ENCODE data around the gene GPC4.
"Not testable (repeated sequence)": the region's sequence is repeated elsewhere in the genome, so short reads cannot be mapped to it uniquely, and the experiment has no call there.

The GPC4 gene

GRCh38 chrX:133330956-133331355, 84.3 kb downstream of the GPC4 start:
- Mint-ChIP-seq H3K4me3 (no peak overlapping the region), H3K36me3 (ENCODE audit: low read depth) (no peaks in the 10 kb centered on the region), H3K27ac (no peak overlapping the region), H3K9me3 (no peaks in the 10 kb centered on the region), H3K4me1 (peaks cover 29% of the 10 kb centered on the region), H3K27me3 (ENCODE audit: low read depth, poor library complexity) (no peaks in the 10 kb centered on the region)
- DNase-seq, result no peak
- no peak for TF ChIP-seq CTCF (IDR thresholded peaks at IDR 0.05)

- no peak for TF ChIP-seq CTCF (IDR thresholded peaks at IDR 0.05)
- Mint-ChIP-seq H3K27me3 (ENCODE audit: low read depth, poor library complexity) (no peaks in the 10 kb centered on the region), H3K4me1 (peaks cover 35% of the 10 kb centered on the region), H3K36me3 (ENCODE audit: low read depth) (peaks cover 8% of the 10 kb centered on the region), H3K9me3 (no peaks in the 10 kb centered on the region), H3K27ac (no peak overlapping the region), H3K4me3 (no peak overlapping the region)
- DNase-seq, result no peak
Observed at GRCh38 chrX:133325422-133325821, 89.9 kb downstream of the GPC4 start.

- H3K36me3 Mint-ChIP-seq (ENCODE audit: low read depth), result peaks cover 8% of the 10 kb centered on the region
- no peak overlapping the region for H3K4me3 Mint-ChIP-seq
- peaks cover 4% of the 10 kb centered on the region for H3K27me3 Mint-ChIP-seq (ENCODE audit: low read depth, poor library complexity)
Observed at GRCh38 chrX:133323431-133323830, 91.9 kb downstream of the GPC4 start.

GRCh38 chrX:133322269-133322668, 93.0 kb downstream of the GPC4 start:
- not testable (repeated sequence) for H3K27ac Mint-ChIP-seq; H3K27me3 Mint-ChIP-seq (ENCODE audit: low read depth, poor library complexity); H3K9me3 Mint-ChIP-seq; H3K36me3 Mint-ChIP-seq (ENCODE audit: low read depth); H3K4me3 Mint-ChIP-seq; DNase-seq
- H3K4me1 Mint-ChIP-seq, result peaks cover 39% of the 10 kb centered on the region

More at GRCh38 chrX:133323431-133323830, 91.9 kb downstream of the GPC4 start:
- TF ChIP-seq CTCF (IDR thresholded peaks at IDR 0.05), result no peak
- Mint-ChIP-seq H3K4me1 (peaks cover 38% of the 10 kb centered on the region), H3K9me3 (no peaks in the 10 kb centered on the region), H3K27ac (peak overlapping the region; percentile 70)
- no peak for DNase-seq

- H3K36me3 Mint-ChIP-seq (ENCODE audit: low read depth), result peaks cover 8% of the 10 kb centered on the region
- H3K27me3 Mint-ChIP-seq (ENCODE audit: low read depth, poor library complexity), result peaks cover 4% of the 10 kb centered on the region
- peaks cover 39% of the 10 kb centered on the region for H3K4me1 Mint-ChIP-seq
- DNase-seq, result no peak
- TF ChIP-seq CTCF (IDR thresholded peaks at IDR 0.05), result no peak
- H3K4me3 Mint-ChIP-seq, result no peak overlapping the region
- no peaks in the 10 kb centered on the region for H3K9me3 Mint-ChIP-seq
- no peak overlapping the region for H3K27ac Mint-ChIP-seq
Observed at GRCh38 chrX:133321451-133321850, 93.8 kb downstream of the GPC4 start.

- Mint-ChIP-seq H3K36me3 (ENCODE audit: low read depth) (peaks cover 6% of the 10 kb centered on the region), H3K9me3 (no peaks in the 10 kb centered on the region), H3K4me3 (no peak overlapping the region), H3K27me3 (ENCODE audit: low read depth, poor library complexity) (peaks cover 6% of the 10 kb centered on the region), H3K4me1 (peaks cover 10% of the 10 kb centered on the region), H3K27ac (no peak overlapping the region)
- DNase-seq, result no peak
- TF ChIP-seq CTCF (IDR thresholded peaks at IDR 0.05), result no peak
Observed at GRCh38 chrX:133314281-133314680, 101.0 kb downstream of the GPC4 start.
